ENCODE results near the gene BRAT1. TPM values are rescaled to one million over a fixed set of nuclear protein-coding genes. Genes with fewer than 3 reads are reported as not detected.

BRAT1 gene
- total and polyA plus RNA-seq, 8 donors: 16.3 to 119 (median 27.4) TPM

DNA sequence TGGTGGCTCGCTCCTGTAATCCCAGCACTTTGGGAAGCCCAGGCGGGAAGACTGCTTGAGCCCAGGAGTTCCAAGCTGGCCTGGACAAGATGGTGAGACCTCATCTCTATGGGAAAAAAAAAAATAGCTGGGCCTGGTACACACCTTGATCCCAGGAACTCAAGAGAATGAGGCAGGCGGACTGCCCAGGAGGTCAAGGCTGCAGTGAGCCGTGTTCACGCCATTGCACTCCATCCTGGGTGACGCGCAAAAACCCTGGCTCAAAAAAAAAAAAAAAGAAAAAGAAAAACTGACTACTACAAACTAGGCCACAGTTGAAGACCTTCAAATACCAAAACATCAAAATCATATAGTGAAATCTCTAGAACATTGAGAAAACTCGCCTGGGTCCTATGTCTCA, 3.9 kb downstream of the BRAT1 start:
- TF ChIP-seq POLR2A (IDR thresholded peaks at IDR 0.05) (no peak), EP300 (IDR thresholded peaks at IDR 0.05) (no peak), POLR2AphosphoS5 (IDR thresholded peaks at IDR 0.05) (no peak)
- TF ChIP-seq, protein P1, sequence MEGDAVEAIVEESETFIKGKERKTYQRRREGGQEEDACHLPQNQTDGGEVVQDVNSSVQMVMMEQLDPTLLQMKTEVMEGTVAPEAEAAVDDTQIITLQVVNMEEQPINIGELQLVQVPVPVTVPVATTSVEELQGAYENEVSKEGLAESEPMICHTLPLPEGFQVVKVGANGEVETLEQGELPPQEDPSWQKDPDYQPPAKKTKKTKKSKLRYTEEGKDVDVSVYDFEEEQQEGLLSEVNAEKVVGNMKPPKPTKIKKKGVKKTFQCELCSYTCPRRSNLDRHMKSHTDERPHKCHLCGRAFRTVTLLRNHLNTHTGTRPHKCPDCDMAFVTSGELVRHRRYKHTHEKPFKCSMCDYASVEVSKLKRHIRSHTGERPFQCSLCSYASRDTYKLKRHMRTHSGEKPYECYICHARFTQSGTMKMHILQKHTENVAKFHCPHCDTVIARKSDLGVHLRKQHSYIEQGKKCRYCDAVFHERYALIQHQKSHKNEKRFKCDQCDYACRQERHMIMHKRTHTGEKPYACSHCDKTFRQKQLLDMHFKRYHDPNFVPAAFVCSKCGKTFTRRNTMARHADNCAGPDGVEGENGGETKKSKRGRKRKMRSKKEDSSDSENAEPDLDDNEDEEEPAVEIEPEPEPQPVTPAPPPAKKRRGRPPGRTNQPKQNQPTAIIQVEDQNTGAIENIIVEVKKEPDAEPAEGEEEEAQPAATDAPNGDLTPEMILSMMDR (IDR thresholded peaks at IDR 0.05): no peak
- H3K36me3 ChIP-seq: peaks cover 13 to 53% (median 49%) of the 10 kb centered on the region in 4 donors
- WGBS, 5 donors: 94 to 98% (median 96%) methylated on average over 8 of the region's 8 CpGs
- peaks cover 19 to 37% (median 28%) of the 10 kb centered on the region in 4 donors for H3K4me1 ChIP-seq
- no peak overlapping the region for H3K27ac ChIP-seq
- no peaks in the 10 kb centered on the region for H3K9me3 ChIP-seq
- intact Hi-C loops (cut with DNase I; ENCODE audit: low total_unique reads): no loop called here
- no peak overlapping the region for H3K4me3 ChIP-seq
- DNase-seq: no peak
- H3K27me3 ChIP-seq: no peaks in the 10 kb centered on the region

DNA sequence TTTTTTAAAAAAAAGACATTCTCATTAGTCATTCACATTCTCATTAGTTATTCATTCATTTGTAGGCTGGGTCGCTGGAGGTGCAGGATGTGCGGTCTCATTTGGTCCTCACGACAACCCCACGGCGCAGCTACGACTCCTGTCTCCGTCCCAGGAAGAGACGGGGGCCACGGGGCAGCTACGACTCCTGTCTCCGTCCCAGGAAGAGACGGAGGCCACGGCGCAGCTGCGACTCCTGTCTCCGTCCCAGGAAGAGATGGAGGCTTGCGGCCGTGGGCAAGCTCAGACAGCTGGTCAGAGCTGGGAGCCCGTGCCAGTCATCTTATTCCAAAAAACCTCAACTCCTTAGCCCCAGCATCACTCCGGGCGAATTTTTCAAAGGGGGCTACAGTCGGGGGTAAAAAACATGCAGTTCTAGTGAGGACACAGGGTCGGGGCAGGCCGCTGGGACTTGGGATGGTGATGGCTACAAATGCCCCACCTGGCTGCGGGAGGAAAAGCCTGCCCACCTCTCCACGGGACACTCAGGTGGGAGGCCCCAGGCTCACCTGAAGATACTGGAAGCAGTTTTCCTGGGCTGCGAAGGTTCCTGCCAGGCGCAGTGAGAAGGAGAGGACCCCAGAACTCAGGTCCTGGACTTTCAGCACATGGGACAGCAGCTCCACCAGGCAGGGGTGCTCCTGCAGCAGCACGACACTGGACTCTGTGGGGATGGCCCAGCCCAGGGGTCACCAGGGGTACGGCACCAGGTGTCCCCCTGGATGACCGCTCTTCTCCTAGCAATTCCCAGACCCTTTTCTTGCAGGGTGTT, 8.3 kb downstream of the BRAT1 start:
- Histone ChIP-seq H3K4me3 (no peak overlapping the region), H3K27me3 (no peaks in the 10 kb centered on the region), H3K9me3 (no peaks in the 10 kb centered on the region), H3K36me3 (peaks cover 49 to 93% (median 90%) of the 10 kb centered on the region in 4 donors), H3K4me1 (no peaks in the 10 kb centered on the region), H3K27ac (no peak overlapping the region)
- no peak for DNase-seq
- TF ChIP-seq, protein P1 (IDR thresholded peaks at IDR 0.05): no peak
- TF ChIP-seq POLR2A (IDR thresholded peaks at IDR 0.05) (no peak), POLR2AphosphoS5 (IDR thresholded peaks at IDR 0.05) (no peak), EP300 (IDR thresholded peaks at IDR 0.05) (no peak)
- WGBS, 5 donors: 84 to 96% (median 93%) methylated on average over 29 to 31 of the region's 31 CpGs
- intact Hi-C loops (cut with DNase I; ENCODE audit: low total_unique reads): no loop called here

DNA sequence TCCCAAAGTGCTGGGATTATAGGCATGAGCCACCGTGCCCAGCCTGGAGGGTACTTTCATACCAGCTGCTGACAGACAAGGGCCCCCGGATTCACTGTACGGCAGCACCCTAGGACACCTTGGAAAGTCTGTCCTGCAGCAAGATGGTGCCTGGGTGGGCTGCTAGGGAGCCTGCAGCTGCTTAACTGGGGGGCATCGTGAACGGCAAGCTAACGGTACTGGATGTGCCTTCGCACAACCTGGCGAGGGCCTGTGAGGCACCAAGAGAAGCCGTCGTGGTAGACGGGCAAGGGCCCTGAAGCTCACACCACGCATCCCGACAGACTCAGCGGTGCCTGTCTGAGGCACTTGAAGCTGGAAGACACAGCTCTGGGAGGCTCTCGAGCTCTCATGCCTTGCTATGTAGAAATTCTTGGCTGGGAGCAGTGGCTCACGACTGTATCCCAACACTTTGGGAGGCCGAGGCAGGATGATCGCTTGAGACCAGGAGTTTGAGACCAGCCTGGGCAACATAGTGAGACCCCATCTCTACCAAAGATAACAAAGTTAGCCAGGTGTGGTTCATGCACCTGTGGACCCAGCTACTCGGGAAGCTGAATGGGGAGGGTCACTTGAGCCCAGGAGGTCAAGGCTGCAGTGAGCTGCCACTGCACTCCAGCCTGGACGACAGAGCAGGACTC, 9.4 kb downstream of the BRAT1 start:
- no peak for TF ChIP-seq POLR2AphosphoS5 (IDR thresholded peaks at IDR 0.05)
- TF ChIP-seq POLR2A (IDR thresholded peaks at IDR 0.05): no peak
- TF ChIP-seq, protein P1 (IDR thresholded peaks at IDR 0.05): no peak
- no peak for TF ChIP-seq EP300 (IDR thresholded peaks at IDR 0.05)
- no peaks in the 10 kb centered on the region for H3K9me3 ChIP-seq
- H3K27me3 ChIP-seq: no peaks in the 10 kb centered on the region
- no peak overlapping the region for H3K4me3 ChIP-seq
- H3K36me3 ChIP-seq: peaks cover 58 to 97% (median 95%) of the 10 kb centered on the region in 4 donors
- H3K27ac ChIP-seq: no peak overlapping the region
- intact Hi-C loops (cut with DNase I; ENCODE audit: low total_unique reads): no loop called here
- no peak for DNase-seq
- no peaks in the 10 kb centered on the region for H3K4me1 ChIP-seq
- 92 to 98% (median 95%) methylated on average over 15 to 20 of the region's 20 CpGs for WGBS, 5 donors

DNA sequence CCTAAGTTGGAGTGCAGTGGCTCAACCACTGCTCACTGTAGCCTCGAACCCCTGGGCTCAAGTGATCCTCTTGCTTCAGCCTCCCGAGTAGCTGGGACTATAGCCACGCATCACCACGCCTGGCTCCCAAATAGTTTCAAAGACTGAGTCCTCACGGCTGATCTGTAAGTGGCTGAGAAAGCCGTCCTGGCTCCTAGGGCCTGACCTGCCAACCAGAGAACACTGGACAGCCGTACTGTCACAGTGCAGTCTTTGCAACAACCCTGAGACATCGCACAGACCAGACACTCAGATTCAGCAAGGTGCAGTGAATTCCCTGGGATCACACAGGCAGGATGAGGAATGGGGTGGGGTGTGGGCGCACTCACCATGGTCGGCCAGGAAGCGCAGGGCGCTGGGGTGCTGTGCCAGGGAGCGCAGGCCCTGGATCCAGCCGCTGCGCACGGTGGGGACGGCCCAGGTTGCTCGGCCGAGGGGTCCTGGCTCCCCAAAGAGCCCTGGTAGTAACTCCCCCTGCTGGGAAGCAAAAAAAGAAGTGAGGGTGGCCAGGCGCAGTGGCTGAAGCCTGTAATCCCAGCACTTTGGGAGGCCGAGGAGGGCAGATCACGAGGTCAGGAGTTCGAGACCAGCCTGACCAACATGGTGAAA, 10.7 kb downstream of the BRAT1 start:
- H3K27ac ChIP-seq: no peak overlapping the region
- H3K36me3 ChIP-seq: peaks cover 64 to 100% (median 99%) of the 10 kb centered on the region in 4 donors
- H3K4me3 ChIP-seq: no peak overlapping the region
- no peak for TF ChIP-seq POLR2AphosphoS5 (IDR thresholded peaks at IDR 0.05)
- no peak for TF ChIP-seq POLR2A (IDR thresholded peaks at IDR 0.05)
- TF ChIP-seq, protein P1 (IDR thresholded peaks at IDR 0.05): no peak
- no peak for TF ChIP-seq EP300 (IDR thresholded peaks at IDR 0.05)
- intact Hi-C loops (cut with DNase I; ENCODE audit: low total_unique reads): no loop called here
- H3K4me1 ChIP-seq: no peaks in the 10 kb centered on the region
- 91 to 95% (median 93%) methylated on average over 19 to 23 of the region's 23 CpGs for WGBS, 5 donors
- H3K27me3 ChIP-seq: no peaks in the 10 kb centered on the region
- H3K9me3 ChIP-seq: no peaks in the 10 kb centered on the region
- no peak for DNase-seq
